HK-2 (cell line): ENCODE data around the gene MUC20.
"Not testable (repeated sequence)": the region's sequence is repeated elsewhere in the genome, so short reads cannot be mapped to it uniquely, and the experiment has no call there.

Experiments used
- DNase-seq: peaks from one replicate; pipeline ENCODE4 v3.0.0-alpha.2; 2018; ENCODE audit not compliant: unreplicated experiment

Gene MUC20

GRCh38 chr3:195720831-195721506, at the start of gene MUC20:
Gene MUC20, plus strand, starts transcription at chr3:195720978. Its CDS starts 30 bp downstream, at chr3:195721008.
- not testable (repeated sequence) for DNase-seq

GRCh38 chr3:195671283-195671682, 49.5 kb upstream of the MUC20 start:
- not testable (repeated sequence) for DNase-seq

- DNase-seq, result not testable (repeated sequence)
Measured at GRCh38 chr3:195673711-195674110, 47.1 kb upstream of the MUC20 start.

GRCh38 chr3:195678391-195679015, 42.3 kb upstream of the MUC20 start:
- not testable (repeated sequence) for DNase-seq

- not testable (repeated sequence) for DNase-seq
Measured at GRCh38 chr3:195680690-195681089, 40.1 kb upstream of the MUC20 start.

- not testable (repeated sequence) for DNase-seq
Measured at GRCh38 chr3:195681458-195682103, 39.2 kb upstream of the MUC20 start.

GRCh38 chr3:195682104-195682742, 38.6 kb upstream of the MUC20 start:
- not testable (repeated sequence) for DNase-seq

- not testable (repeated sequence) for DNase-seq
Measured at GRCh38 chr3:195683722-195684526, 36.9 kb upstream of the MUC20 start.

- not testable (repeated sequence) for DNase-seq
Measured at GRCh38 chr3:195684527-195685257, 36.1 kb upstream of the MUC20 start.

GRCh38 chr3:195686537-195687208, 34.1 kb upstream of the MUC20 start:
- not testable (repeated sequence) for DNase-seq

GRCh38 chr3:195687209-195687760, 33.5 kb upstream of the MUC20 start:
- not testable (repeated sequence) for DNase-seq

GRCh38 chr3:195688471-195689183, 32.2 kb upstream of the MUC20 start:
- not testable (repeated sequence) for DNase-seq

- DNase-seq, result not testable (repeated sequence)
Measured at GRCh38 chr3:195689184-195690070, 31.4 kb upstream of the MUC20 start.

GRCh38 chr3:195690951-195691350, 29.8 kb upstream of the MUC20 start:
- no peak for DNase-seq

- DNase-seq, result not testable (repeated sequence)
Measured at GRCh38 chr3:195691596-195692353, 29.0 kb upstream of the MUC20 start.

- no peak for DNase-seq
Measured at GRCh38 chr3:195692354-195692685, 28.5 kb upstream of the MUC20 start.

GRCh38 chr3:195692781-195693427, 27.9 kb upstream of the MUC20 start:
- no peak for DNase-seq
